HUES64 (cell line): Measurements from ENCODE around the gene TCF15.
"Not testable (repeated sequence)": the region's sequence is repeated elsewhere in the genome, so short reads cannot be mapped to it uniquely, and the experiment has no call there.

ENCODE experiments used
- H3K27ac ChIP-seq: 2 replicates; pipeline ENCODE4 v1.7.0; 2013; ENCODE audit warnings: low read depth, low read length, inconsistent platforms
- H3K27me3 ChIP-seq: 2 replicates; pipeline ENCODE4 v1.6.1; 2013; ENCODE audit warnings: mild to moderate bottlenecking, low read length; ENCODE audit not compliant: insufficient read depth
- H3K36me3 ChIP-seq: 2 replicates; pipeline ENCODE4 v1.6.1; 2013; ENCODE audit warnings: mild to moderate bottlenecking, low read length; ENCODE audit not compliant: insufficient read depth
- H3K4me1 ChIP-seq: 2 replicates; pipeline ENCODE4 v1.6.1; 2013; ENCODE audit warnings: mild to moderate bottlenecking, low read length, moderate library complexity; ENCODE audit not compliant: insufficient read depth
- H3K4me3 ChIP-seq: 2 replicates; pipeline ENCODE4 v1.5.1; 2013; ENCODE audit warnings: mild to moderate bottlenecking, low read length, moderate library complexity
- H3K9ac ChIP-seq: 2 replicates; pipeline ENCODE4 v1.6.1; 2013; ENCODE audit warnings: mild to moderate bottlenecking, low read depth, low read length
- H3K9me3 ChIP-seq: 2 replicates; pipeline ENCODE4 v1.6.1; 2013; ENCODE audit warnings: low read depth, low read length; ENCODE audit not compliant: insufficient read depth
- WGBS: fragments of 150-250, 120-280 bp; methylation state at CpG from one replicate; pipeline ENCODE4 v1.1.7; 2013; ENCODE audit warnings: missing lambda C conversion rate; 5-methylcytosine and 5-hydroxymethylcytosine counted together

Gene TCF15

GRCh38 chr20:650954-651353 lies 40.8 kb upstream of the TCF15 start:
- Histone ChIP-seq H3K27ac (no peak overlapping the region), H3K27me3 (peaks cover 10% of the 10 kb centered on the region), H3K9me3 (no peaks in the 10 kb centered on the region), H3K4me3 (no peak overlapping the region), H3K9ac (no peak overlapping the region), H3K4me1 (peaks cover 18% of the 10 kb centered on the region), H3K36me3 (peaks cover 40% of the 10 kb centered on the region)
- 90% methylated on average over 5 of the region's 5 CpGs for WGBS

- Histone ChIP-seq H3K9ac (no peak overlapping the region), H3K4me3 (no peak overlapping the region), H3K27ac (no peak overlapping the region), H3K27me3 (peaks cover 10% of the 10 kb centered on the region), H3K9me3 (no peaks in the 10 kb centered on the region), H3K4me1 (peaks cover 22% of the 10 kb centered on the region), H3K36me3 (peaks cover 40% of the 10 kb centered on the region)
- WGBS, result 91% methylated on average over 5 of the region's 5 CpGs
These were observed 40.2 kb upstream of the TCF15 start for GRCh38 chr20:650281-650680.

GRCh38 chr20:647479-648019 lies 37.4 kb upstream of the TCF15 start:
- WGBS, result 95% methylated on average over 2 of the region's 2 CpGs
- H3K27ac ChIP-seq, result no peak overlapping the region
- H3K9me3 ChIP-seq, result no peaks in the 10 kb centered on the region
- no peak overlapping the region for H3K4me3 ChIP-seq
- peaks cover 40% of the 10 kb centered on the region for H3K36me3 ChIP-seq
- no peak overlapping the region for H3K9ac ChIP-seq
- peaks cover 13% of the 10 kb centered on the region for H3K4me1 ChIP-seq
- H3K27me3 ChIP-seq, result no peaks in the 10 kb centered on the region

GRCh38 chr20:646868-647233 lies 36.7 kb upstream of the TCF15 start:
- Histone ChIP-seq H3K27me3 (no peaks in the 10 kb centered on the region), H3K4me1 (peaks cover 6% of the 10 kb centered on the region), H3K27ac (no peak overlapping the region), H3K9me3 (no peaks in the 10 kb centered on the region), H3K4me3 (no peak overlapping the region), H3K9ac (no peak overlapping the region), H3K36me3 (peaks cover 40% of the 10 kb centered on the region)
- 92% methylated on average over 2 of the region's 2 CpGs for WGBS

- Histone ChIP-seq H3K9ac (no peak overlapping the region), H3K4me3 (no peak overlapping the region), H3K27ac (no peak overlapping the region), H3K36me3 (peaks cover 40% of the 10 kb centered on the region), H3K9me3 (no peaks in the 10 kb centered on the region), H3K4me1 (peaks cover 5% of the 10 kb centered on the region; the same call in 1 of the 2 replicates), H3K27me3 (no peaks in the 10 kb centered on the region)
- 81% methylated on average over 10 of the region's 10 CpGs for WGBS
These were observed 36.2 kb upstream of the TCF15 start for GRCh38 chr20:646107-646867.

- H3K9ac ChIP-seq, result no peak overlapping the region
- peaks cover 35% of the 10 kb centered on the region for H3K36me3 ChIP-seq
- H3K27me3 ChIP-seq, result no peaks in the 10 kb centered on the region
- H3K4me3 ChIP-seq, result no peak overlapping the region
- no peak overlapping the region for H3K27ac ChIP-seq
- no peaks in the 10 kb centered on the region for H3K9me3 ChIP-seq
- H3K4me1 ChIP-seq, result peaks cover 5% of the 10 kb centered on the region; the same call in 1 of the 2 replicates
- 18% methylated on average over 20 of the region's 20 CpGs for WGBS
These were observed 35.4 kb upstream of the TCF15 start for GRCh38 chr20:645318-646106.

- H3K4me1 ChIP-seq, result peaks cover 5% of the 10 kb centered on the region; the same call in 1 of the 2 replicates
- no peak overlapping the region for H3K27ac ChIP-seq
- H3K36me3 ChIP-seq, result peaks cover 28% of the 10 kb centered on the region
- H3K9me3 ChIP-seq, result no peaks in the 10 kb centered on the region
- no peak overlapping the region for H3K4me3 ChIP-seq
- 88% methylated on average over 9 of the region's 11 CpGs for WGBS
- H3K27me3 ChIP-seq, result no peaks in the 10 kb centered on the region
- H3K9ac ChIP-seq, result no peak overlapping the region
These were observed 34.7 kb upstream of the TCF15 start for GRCh38 chr20:644692-645317.

GRCh38 chr20:642398-643174 lies 32.5 kb upstream of the TCF15 start:
- H3K9ac ChIP-seq, result no peak overlapping the region
- H3K36me3 ChIP-seq, result peaks cover 11% of the 10 kb centered on the region
- H3K4me1 ChIP-seq, result peaks cover 5% of the 10 kb centered on the region; the same call in 1 of the 2 replicates
- 56% methylated on average over 57 of the region's 57 CpGs for WGBS
- no peaks in the 10 kb centered on the region for H3K27me3 ChIP-seq
- no peaks in the 10 kb centered on the region for H3K9me3 ChIP-seq
- no peak overlapping the region for H3K27ac ChIP-seq
- H3K4me3 ChIP-seq, result no peak overlapping the region

- no CpG with 5 or more reads among the region's 13 CpGs for WGBS
- H3K4me3 ChIP-seq, H3K27ac ChIP-seq: not testable (repeated sequence)
These were observed 31.9 kb upstream of the TCF15 start for GRCh38 chr20:642013-642397.

GRCh38 chr20:641516-641875 lies 31.4 kb upstream of the TCF15 start:
- H3K9me3 ChIP-seq, result no peaks in the 10 kb centered on the region
- WGBS, result 69% methylated on average over 12 of the region's 12 CpGs
- H3K9ac ChIP-seq, result no peak overlapping the region
- H3K27me3 ChIP-seq, result no peaks in the 10 kb centered on the region
- no peak overlapping the region for H3K4me3 ChIP-seq
- 0 out of 2 replicates have a peak, but pooled peaks cover under 1% of the 10 kb centered on the region for H3K36me3 ChIP-seq
- H3K27ac ChIP-seq, result no peak overlapping the region
- H3K4me1 ChIP-seq, result peaks cover 5% of the 10 kb centered on the region; the same call in 1 of the 2 replicates

More at GRCh38 chr20:642013-642397, 31.9 kb upstream of the TCF15 start:
- not testable (repeated sequence) for H3K9ac ChIP-seq, H3K4me1 ChIP-seq, H3K9me3 ChIP-seq, H3K27me3 ChIP-seq, H3K36me3 ChIP-seq
